ENCODE measurements around the gene CTNNA1. TPM values are rescaled to one million over a fixed set of nuclear protein-coding genes. Genes with fewer than 3 reads are reported as not detected.

Gene CTNNA1
- total RNA-seq, 1 donor from 2014 or later, result 598 TPM

DNA sequence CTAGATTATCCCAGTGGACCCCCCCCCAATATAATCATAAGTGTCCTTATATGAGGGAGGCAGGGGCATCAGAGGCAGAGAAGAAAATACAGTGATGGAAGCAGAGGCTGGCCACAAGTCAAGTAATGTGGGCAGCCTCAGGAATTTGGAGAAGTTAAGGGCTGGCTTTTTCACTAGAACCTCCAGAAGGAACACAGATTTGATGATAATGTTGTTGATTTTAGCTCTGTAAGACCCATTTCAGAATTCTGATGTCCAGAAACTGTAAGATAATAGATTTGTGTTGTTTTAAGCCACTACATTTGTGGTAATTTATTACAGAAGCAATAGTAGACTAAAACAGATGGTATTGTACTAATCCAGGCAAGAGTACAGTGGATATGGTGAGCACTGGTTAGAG is 158.2 kb downstream of the CTNNA1 start:
- Mint-ChIP-seq H3K27me3 (ENCODE audit: unreplicated experiment) (peaks cover 8% of the 10 kb centered on the region), H3K36me3 (ENCODE audit: unreplicated experiment) (no peaks in the 10 kb centered on the region), H3K9me3 (ENCODE audit: unreplicated experiment) (peaks cover 6% of the 10 kb centered on the region), H3K4me1 (ENCODE audit: low read depth, unreplicated experiment) (peaks cover 21% of the 10 kb centered on the region), H3K4me3 (ENCODE audit: unreplicated experiment) (no peak overlapping the region), H3K27ac (ENCODE audit: unreplicated experiment) (peak overlapping the region; percentile 5)
- DNase-seq, result no peak
- TF ChIP-seq, protein P1, sequence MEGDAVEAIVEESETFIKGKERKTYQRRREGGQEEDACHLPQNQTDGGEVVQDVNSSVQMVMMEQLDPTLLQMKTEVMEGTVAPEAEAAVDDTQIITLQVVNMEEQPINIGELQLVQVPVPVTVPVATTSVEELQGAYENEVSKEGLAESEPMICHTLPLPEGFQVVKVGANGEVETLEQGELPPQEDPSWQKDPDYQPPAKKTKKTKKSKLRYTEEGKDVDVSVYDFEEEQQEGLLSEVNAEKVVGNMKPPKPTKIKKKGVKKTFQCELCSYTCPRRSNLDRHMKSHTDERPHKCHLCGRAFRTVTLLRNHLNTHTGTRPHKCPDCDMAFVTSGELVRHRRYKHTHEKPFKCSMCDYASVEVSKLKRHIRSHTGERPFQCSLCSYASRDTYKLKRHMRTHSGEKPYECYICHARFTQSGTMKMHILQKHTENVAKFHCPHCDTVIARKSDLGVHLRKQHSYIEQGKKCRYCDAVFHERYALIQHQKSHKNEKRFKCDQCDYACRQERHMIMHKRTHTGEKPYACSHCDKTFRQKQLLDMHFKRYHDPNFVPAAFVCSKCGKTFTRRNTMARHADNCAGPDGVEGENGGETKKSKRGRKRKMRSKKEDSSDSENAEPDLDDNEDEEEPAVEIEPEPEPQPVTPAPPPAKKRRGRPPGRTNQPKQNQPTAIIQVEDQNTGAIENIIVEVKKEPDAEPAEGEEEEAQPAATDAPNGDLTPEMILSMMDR (IDR thresholded peaks at IDR 0.05; ENCODE audit: partially characterized antibody, unreplicated experiment), result no peak

GRCh38 chr5:138912093-138912492 is 158.9 kb downstream of the CTNNA1 start:
- Mint-ChIP-seq H3K36me3 (ENCODE audit: unreplicated experiment) (no peaks in the 10 kb centered on the region), H3K27ac (ENCODE audit: unreplicated experiment) (peak overlapping the region; percentile 5), H3K27me3 (ENCODE audit: unreplicated experiment) (peaks cover 8% of the 10 kb centered on the region), H3K9me3 (ENCODE audit: unreplicated experiment) (peaks cover 5% of the 10 kb centered on the region), H3K4me1 (ENCODE audit: low read depth, unreplicated experiment) (peaks cover 21% of the 10 kb centered on the region), H3K4me3 (ENCODE audit: unreplicated experiment) (no peak overlapping the region)
- no peak for DNase-seq
- TF ChIP-seq, protein P1 (IDR thresholded peaks at IDR 0.05; ENCODE audit: partially characterized antibody, unreplicated experiment), result no peak

DNA sequence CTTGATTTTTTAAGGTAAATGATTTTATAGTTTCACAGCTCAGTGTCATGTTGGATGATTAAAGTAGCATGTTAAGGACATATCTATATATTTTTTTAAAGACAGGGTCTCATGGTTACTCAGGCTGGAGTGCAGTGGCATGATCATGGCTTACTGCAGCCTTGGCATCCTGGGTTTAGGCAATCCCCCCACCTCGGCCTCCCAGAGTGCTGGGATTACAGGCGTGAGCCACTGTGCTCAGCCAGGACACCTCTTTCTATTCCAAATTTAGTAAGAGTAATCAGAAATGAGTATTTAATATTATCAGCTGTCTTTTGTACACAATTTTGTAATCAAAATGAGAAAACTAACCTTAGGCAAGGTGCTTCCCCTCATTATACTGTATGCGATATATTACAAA is 160.5 kb downstream of the CTNNA1 start:
- TF ChIP-seq, protein P1 (IDR thresholded peaks at IDR 0.05; ENCODE audit: partially characterized antibody, unreplicated experiment), result no peak
- peaks cover 5% of the 10 kb centered on the region for H3K9me3 Mint-ChIP-seq (ENCODE audit: unreplicated experiment)

DNA sequence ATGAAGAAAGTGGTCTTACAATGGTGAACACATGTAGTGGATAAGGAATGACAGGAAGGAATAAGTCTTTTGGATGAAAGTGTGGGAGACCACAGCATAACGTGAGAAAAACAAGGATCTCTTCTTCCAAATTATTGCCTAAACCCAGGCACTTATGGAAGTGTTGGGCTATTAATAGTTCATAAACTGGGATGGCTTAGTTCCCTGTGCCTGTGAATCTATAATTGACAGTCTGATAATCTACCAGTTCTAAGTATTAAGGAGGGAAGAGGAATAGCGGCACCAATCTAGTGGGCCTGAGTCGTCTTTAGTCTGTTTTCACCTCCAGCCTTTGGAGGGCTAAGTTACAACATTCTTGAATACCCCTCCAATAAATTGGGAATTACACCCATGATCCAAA is 161.1 kb downstream of the CTNNA1 start:
- Mint-ChIP-seq H3K4me3 (ENCODE audit: unreplicated experiment) (no peak overlapping the region), H3K9me3 (ENCODE audit: unreplicated experiment) (peaks cover 5% of the 10 kb centered on the region), H3K4me1 (ENCODE audit: low read depth, unreplicated experiment) (peaks cover 25% of the 10 kb centered on the region), H3K27me3 (ENCODE audit: unreplicated experiment) (peaks cover 8% of the 10 kb centered on the region), H3K36me3 (ENCODE audit: unreplicated experiment) (no peaks in the 10 kb centered on the region), H3K27ac (ENCODE audit: unreplicated experiment) (no peak overlapping the region)
- no peak for DNase-seq
- TF ChIP-seq, protein P1 (IDR thresholded peaks at IDR 0.05; ENCODE audit: partially characterized antibody, unreplicated experiment), result no peak

More for the DNA sequence above, 160.5 kb downstream of the CTNNA1 start:
- no peak for DNase-seq
- peaks cover 22% of the 10 kb centered on the region for H3K4me1 Mint-ChIP-seq (ENCODE audit: low read depth, unreplicated experiment)
- H3K4me3 Mint-ChIP-seq (ENCODE audit: unreplicated experiment), result no peak overlapping the region
- H3K36me3 Mint-ChIP-seq (ENCODE audit: unreplicated experiment), result no peaks in the 10 kb centered on the region
- H3K27me3 Mint-ChIP-seq (ENCODE audit: unreplicated experiment), result peaks cover 7% of the 10 kb centered on the region
- H3K27ac Mint-ChIP-seq (ENCODE audit: unreplicated experiment), result no peak overlapping the region

DNA sequence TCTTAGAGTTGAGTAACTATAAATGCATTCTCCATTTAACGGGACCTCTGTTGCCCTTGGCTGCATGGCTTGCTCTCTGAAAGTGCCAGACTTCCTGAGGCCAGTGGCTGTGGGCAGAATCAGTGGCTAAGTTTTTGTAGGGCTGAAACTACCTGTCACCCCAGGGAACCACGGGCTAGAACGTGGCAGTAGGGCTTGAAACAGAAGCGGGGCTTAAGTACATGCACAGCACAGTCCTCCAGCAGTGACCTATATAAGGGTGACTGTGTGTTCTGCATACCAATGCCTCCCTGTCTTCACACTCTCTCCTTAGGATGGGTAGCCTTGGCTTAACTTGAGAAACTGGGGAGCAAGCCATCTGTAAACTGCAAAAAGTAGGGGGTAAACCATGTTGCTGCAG is 165.5 kb downstream of the CTNNA1 start:
- TF ChIP-seq, protein P1 (IDR thresholded peaks at IDR 0.05; ENCODE audit: partially characterized antibody, unreplicated experiment), result no peak
- peaks cover 9% of the 10 kb centered on the region for H3K27me3 Mint-ChIP-seq (ENCODE audit: unreplicated experiment)
- peaks cover 18% of the 10 kb centered on the region for H3K4me1 Mint-ChIP-seq (ENCODE audit: low read depth, unreplicated experiment)
- H3K4me3 Mint-ChIP-seq (ENCODE audit: unreplicated experiment), result no peak overlapping the region
- H3K36me3 Mint-ChIP-seq (ENCODE audit: unreplicated experiment), result no peaks in the 10 kb centered on the region
- no peak for DNase-seq
- peaks cover 4% of the 10 kb centered on the region for H3K9me3 Mint-ChIP-seq (ENCODE audit: unreplicated experiment)
- H3K27ac Mint-ChIP-seq (ENCODE audit: unreplicated experiment), result no peak overlapping the region
